ENCODE measurements around the gene NCKAP5.

The NCKAP5 gene

DNA sequence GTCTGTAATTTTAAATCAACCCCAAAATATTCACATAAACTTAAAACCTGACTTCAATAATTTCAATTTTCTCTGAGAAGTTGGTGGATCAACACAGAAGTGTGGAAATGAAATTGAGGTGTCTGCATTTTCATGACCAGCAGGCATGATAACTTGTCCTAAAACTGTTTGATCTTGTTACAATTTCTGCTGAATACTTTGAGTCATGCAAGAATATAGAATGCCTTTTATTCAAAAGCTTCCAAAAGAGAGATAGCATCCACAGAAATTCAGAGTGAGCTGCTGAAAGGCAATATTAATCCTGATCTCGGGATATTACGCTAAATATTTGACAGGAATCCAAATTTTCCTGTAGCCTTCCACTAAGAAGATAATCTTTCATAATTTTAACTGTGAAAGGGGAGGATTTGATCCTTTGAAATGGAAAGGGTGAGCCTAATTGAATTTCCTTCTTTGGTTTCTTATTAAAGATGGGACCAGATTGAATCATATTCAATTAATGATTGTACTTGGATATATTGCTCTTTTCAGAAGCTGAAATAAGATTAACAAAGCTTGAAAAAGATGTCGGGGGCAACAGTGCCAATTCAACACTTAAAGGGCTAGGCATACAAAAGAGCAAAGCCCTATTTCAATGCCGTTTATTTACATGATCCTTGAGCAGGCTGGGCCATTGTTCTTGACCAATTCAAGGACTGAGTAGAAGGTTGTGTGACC, 129.3 kb downstream of the NCKAP5 start:
- Histone ChIP-seq H4K91ac (ENCODE audit: low read depth, low read length) (no peak overlapping the region), H3K4me3 (ENCODE audit: low read depth, low read length) (no peak overlapping the region), H4K12ac (ENCODE audit: low read depth, low read length) (no peak overlapping the region), H3K9me3 (ENCODE audit: insufficient read depth, low read depth, low read length) (no peaks in the 10 kb centered on the region), H3K18ac (ENCODE audit: low read length) (no peak overlapping the region), H2BK5ac (ENCODE audit: low read depth, low read length, poor library complexity) (no peak overlapping the region), H3K4me1 (ENCODE audit: control insufficient read depth in 1 of 2, insufficient read depth in 2 of 2, low read length in 2 of 2) (no peaks in the 10 kb centered on the region), H3K79me1 (ENCODE audit: low read length) (no peaks in the 10 kb centered on the region), H2AK5ac (ENCODE audit: low read length) (no peak overlapping the region), H2AFZ (ENCODE audit: insufficient read depth, low read length, poor library complexity) (no peak overlapping the region), H3K14ac (ENCODE audit: low read length) (no peak overlapping the region), H4K8ac (ENCODE audit: low read depth, low read length) (no peak overlapping the region), H3K4me2 (ENCODE audit: low read length) (no peak overlapping the region), H3K79me2 (ENCODE audit: control insufficient read depth, insufficient read depth, low read length, poor library complexity) (no peaks in the 10 kb centered on the region), H2BK12ac (ENCODE audit: low read length) (no peak overlapping the region), H3K36me3 (ENCODE audit: control insufficient read depth in 1 of 2, insufficient read depth in 2 of 2, low read length in 2 of 2) (no peaks in the 10 kb centered on the region), H3K27ac (ENCODE audit: low read depth, low read length) (no peak overlapping the region), H3K9ac (ENCODE audit: low read length) (no peak overlapping the region), H3K4ac (ENCODE audit: low read depth, low read length) (no peak overlapping the region), H2BK120ac (ENCODE audit: insufficient read depth, low read length, poor library complexity) (no peak overlapping the region), H3K27me3 (ENCODE audit: insufficient read depth, low read length) (no peaks in the 10 kb centered on the region), H3K23ac (ENCODE audit: low read length) (no peak overlapping the region)
- DNase-seq, result no peak
- WGBS (ENCODE audit: extremely low coverage, insufficient coverage, insufficient read length), result no CpG with 5 or more reads among the region's 4 CpGs

DNA sequence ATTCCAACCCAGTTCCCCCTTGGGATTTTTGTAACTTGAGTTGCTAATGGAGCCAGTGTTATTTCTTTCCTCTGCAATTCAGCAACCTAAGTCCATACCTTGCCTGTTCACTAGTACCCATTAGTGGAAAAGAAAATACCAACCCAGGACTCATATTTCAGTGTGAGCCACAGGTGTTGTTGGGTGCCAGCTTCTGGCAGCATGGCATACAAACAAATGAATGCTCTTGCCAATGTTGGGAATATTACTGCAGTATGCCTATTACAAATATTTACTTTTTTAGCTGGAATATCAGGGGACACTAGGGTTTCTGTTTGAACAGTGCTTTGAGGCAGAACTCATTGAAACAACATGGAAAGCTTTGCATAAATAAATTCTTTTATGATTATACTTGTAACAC, 130.2 kb downstream of the NCKAP5 start:
- Histone ChIP-seq H3K4me3 (ENCODE audit: low read depth, low read length) (no peak overlapping the region), H3K9ac (ENCODE audit: low read length) (no peak overlapping the region), H4K12ac (ENCODE audit: low read depth, low read length) (no peak overlapping the region), H3K4me1 (ENCODE audit: control insufficient read depth in 1 of 2, insufficient read depth in 2 of 2, low read length in 2 of 2) (no peaks in the 10 kb centered on the region), H4K91ac (ENCODE audit: low read depth, low read length) (no peak overlapping the region), H3K79me1 (ENCODE audit: low read length) (no peaks in the 10 kb centered on the region), H3K4me2 (ENCODE audit: low read length) (no peak overlapping the region), H2BK12ac (ENCODE audit: low read length) (no peak overlapping the region), H2BK120ac (ENCODE audit: insufficient read depth, low read length, poor library complexity) (no peak overlapping the region), H4K8ac (ENCODE audit: low read depth, low read length) (no peak overlapping the region), H2AK5ac (ENCODE audit: low read length) (no peak overlapping the region), H3K27ac (ENCODE audit: low read depth, low read length) (no peak overlapping the region), H3K27me3 (ENCODE audit: insufficient read depth, low read length) (no peaks in the 10 kb centered on the region), H3K23ac (ENCODE audit: low read length) (no peak overlapping the region), H3K4ac (ENCODE audit: low read depth, low read length) (no peak overlapping the region), H2AFZ (ENCODE audit: insufficient read depth, low read length, poor library complexity) (no peak overlapping the region), H3K9me3 (ENCODE audit: insufficient read depth, low read depth, low read length) (no peaks in the 10 kb centered on the region), H3K18ac (ENCODE audit: low read length) (no peak overlapping the region), H2BK5ac (ENCODE audit: low read depth, low read length, poor library complexity) (no peak overlapping the region), H3K14ac (ENCODE audit: low read length) (no peak overlapping the region), H3K36me3 (ENCODE audit: control insufficient read depth in 1 of 2, insufficient read depth in 2 of 2, low read length in 2 of 2) (no peaks in the 10 kb centered on the region), H3K79me2 (ENCODE audit: control insufficient read depth, insufficient read depth, low read length, poor library complexity) (no peaks in the 10 kb centered on the region)
- no peak for DNase-seq

DNA sequence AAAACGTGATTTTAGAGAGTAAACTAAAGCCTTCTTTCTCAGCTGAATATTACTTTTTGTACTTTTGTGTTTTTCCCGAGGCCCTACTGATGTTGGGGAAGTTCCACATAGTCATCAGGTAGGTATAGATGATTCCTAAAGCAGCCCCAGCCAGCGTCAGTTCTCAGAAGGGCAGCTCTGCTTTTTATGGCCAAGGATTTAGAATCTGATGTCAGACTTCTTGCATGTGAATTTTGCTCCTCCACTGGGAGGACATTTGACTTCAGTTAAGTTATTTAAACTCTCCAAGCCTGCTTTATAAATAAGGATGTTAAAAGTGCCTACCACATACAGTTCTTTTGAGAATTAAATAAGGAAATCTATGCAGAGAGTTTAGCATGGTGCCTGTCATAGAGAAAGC, 130.8 kb downstream of the NCKAP5 start:
- H4K91ac ChIP-seq (ENCODE audit: low read depth, low read length), result no peak overlapping the region
- no peak overlapping the region for H2BK5ac ChIP-seq (ENCODE audit: low read depth, low read length, poor library complexity)
- no CpG with 5 or more reads among the region's 3 CpGs for WGBS (ENCODE audit: extremely low coverage, insufficient coverage, insufficient read length)
- no peak overlapping the region for H3K27ac ChIP-seq (ENCODE audit: low read depth, low read length)
- no peaks in the 10 kb centered on the region for H3K4me1 ChIP-seq (ENCODE audit: control insufficient read depth in 1 of 2, insufficient read depth in 2 of 2, low read length in 2 of 2)
- H2BK12ac ChIP-seq (ENCODE audit: low read length), result no peak overlapping the region
- H3K9me3 ChIP-seq (ENCODE audit: insufficient read depth, low read depth, low read length), result no peaks in the 10 kb centered on the region
- no peak overlapping the region for H3K14ac ChIP-seq (ENCODE audit: low read length)
- H3K36me3 ChIP-seq (ENCODE audit: control insufficient read depth in 1 of 2, insufficient read depth in 2 of 2, low read length in 2 of 2), result no peaks in the 10 kb centered on the region
- H3K9ac ChIP-seq (ENCODE audit: low read length), result no peak overlapping the region
- H3K27me3 ChIP-seq (ENCODE audit: insufficient read depth, low read length), result no peaks in the 10 kb centered on the region
- H3K23ac ChIP-seq (ENCODE audit: low read length), result no peak overlapping the region
- H3K4ac ChIP-seq (ENCODE audit: low read depth, low read length), result no peak overlapping the region
- no peak overlapping the region for H3K4me2 ChIP-seq (ENCODE audit: low read length)
- no peak overlapping the region for H3K4me3 ChIP-seq (ENCODE audit: low read depth, low read length)
- H2BK120ac ChIP-seq (ENCODE audit: insufficient read depth, low read length, poor library complexity), result no peak overlapping the region
- no peaks in the 10 kb centered on the region for H3K79me1 ChIP-seq (ENCODE audit: low read length)
- H3K79me2 ChIP-seq (ENCODE audit: control insufficient read depth, insufficient read depth, low read length, poor library complexity), result no peaks in the 10 kb centered on the region
- no peak overlapping the region for H4K12ac ChIP-seq (ENCODE audit: low read depth, low read length)
- H4K8ac ChIP-seq (ENCODE audit: low read depth, low read length), result no peak overlapping the region
- no peak for DNase-seq
- H3K18ac ChIP-seq (ENCODE audit: low read length), result no peak overlapping the region
- no peak overlapping the region for H2AK5ac ChIP-seq (ENCODE audit: low read length)
- H2AFZ ChIP-seq (ENCODE audit: insufficient read depth, low read length, poor library complexity), result no peak overlapping the region

- H2BK12ac ChIP-seq (ENCODE audit: low read length), result no peak overlapping the region
- no peak overlapping the region for H3K23ac ChIP-seq (ENCODE audit: low read length)
- no peak overlapping the region for H2BK5ac ChIP-seq (ENCODE audit: low read depth, low read length, poor library complexity)
- no CpG with 5 or more reads among the region's 5 CpGs for WGBS (ENCODE audit: extremely low coverage, insufficient coverage, insufficient read length)
- no peak overlapping the region for H2AFZ ChIP-seq (ENCODE audit: insufficient read depth, low read length, poor library complexity)
- no peak overlapping the region for H3K18ac ChIP-seq (ENCODE audit: low read length)
- H3K9me3 ChIP-seq (ENCODE audit: insufficient read depth, low read depth, low read length), result no peaks in the 10 kb centered on the region
- no peak overlapping the region for H3K4me3 ChIP-seq (ENCODE audit: low read depth, low read length)
- H3K4me2 ChIP-seq (ENCODE audit: low read length), result no peak overlapping the region
- H3K79me2 ChIP-seq (ENCODE audit: control insufficient read depth, insufficient read depth, low read length, poor library complexity), result no peaks in the 10 kb centered on the region
- no peak overlapping the region for H3K27ac ChIP-seq (ENCODE audit: low read depth, low read length)
- no peak overlapping the region for H2AK5ac ChIP-seq (ENCODE audit: low read length)
- H3K14ac ChIP-seq (ENCODE audit: low read length), result no peak overlapping the region
- no peaks in the 10 kb centered on the region for H3K36me3 ChIP-seq (ENCODE audit: control insufficient read depth in 1 of 2, insufficient read depth in 2 of 2, low read length in 2 of 2)
- no peak overlapping the region for H3K9ac ChIP-seq (ENCODE audit: low read length)
- H3K79me1 ChIP-seq (ENCODE audit: low read length), result no peaks in the 10 kb centered on the region
- no peak overlapping the region for H3K4ac ChIP-seq (ENCODE audit: low read depth, low read length)
- no peaks in the 10 kb centered on the region for H3K4me1 ChIP-seq (ENCODE audit: control insufficient read depth in 1 of 2, insufficient read depth in 2 of 2, low read length in 2 of 2)
- no peak overlapping the region for H4K8ac ChIP-seq (ENCODE audit: low read depth, low read length)
- no peak overlapping the region for H4K91ac ChIP-seq (ENCODE audit: low read depth, low read length)
- H4K12ac ChIP-seq (ENCODE audit: low read depth, low read length), result no peak overlapping the region
- H3K27me3 ChIP-seq (ENCODE audit: insufficient read depth, low read length), result no peaks in the 10 kb centered on the region
- no peak overlapping the region for H2BK120ac ChIP-seq (ENCODE audit: insufficient read depth, low read length, poor library complexity)
- DNase-seq, result peak; percentile 10 to 41
Observed at GRCh38 chr2:133434959-133435668, 133.1 kb downstream of the NCKAP5 start.
